HG03354 (cell line): ENCODE measurements around the gene ADGRV1.

ENCODE experiments used
- ATAC-seq: cut with Tn5 transposase; IDR thresholded peaks from one replicate; pipeline ENCODE4 v1.9.1; 2021; ENCODE audit warnings: mild to moderate bottlenecking; ENCODE audit not compliant: unreplicated experiment, poor library complexity, severe bottlenecking

Gene ADGRV1

DNA sequence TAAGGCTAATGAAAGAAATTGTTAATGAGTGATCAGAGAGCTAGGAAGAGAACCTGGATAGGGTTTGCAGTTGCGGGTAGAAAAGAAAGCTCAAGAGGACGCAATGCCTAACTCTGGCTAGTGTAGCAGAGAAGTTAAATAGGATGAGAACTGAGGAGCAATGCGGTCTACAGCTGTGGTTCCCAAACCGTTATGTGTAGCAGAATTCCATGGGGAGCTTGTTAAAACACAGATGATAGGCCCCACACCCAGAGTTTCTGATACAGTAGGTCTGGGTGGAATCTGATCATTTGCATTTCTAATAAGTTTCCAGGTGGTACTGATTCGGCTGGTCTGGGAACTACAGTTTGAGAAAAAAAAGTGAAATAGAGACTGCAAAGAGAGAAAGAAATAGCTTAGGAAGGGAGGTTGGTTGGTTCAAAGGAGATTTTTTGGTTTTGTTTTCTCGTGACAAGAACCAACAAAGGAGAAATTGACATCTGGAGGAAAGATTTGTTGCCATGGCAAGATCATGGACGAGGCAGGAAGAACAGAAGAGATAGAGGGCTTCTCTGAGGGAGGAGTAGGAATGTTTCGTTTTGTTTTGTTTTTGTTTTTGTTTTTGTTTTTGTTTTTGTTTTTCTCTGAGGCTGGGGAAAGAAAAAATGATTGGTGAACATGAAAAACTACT lies 548.4 kb downstream of the ADGRV1 start:
- no peak for ATAC-seq

DNA sequence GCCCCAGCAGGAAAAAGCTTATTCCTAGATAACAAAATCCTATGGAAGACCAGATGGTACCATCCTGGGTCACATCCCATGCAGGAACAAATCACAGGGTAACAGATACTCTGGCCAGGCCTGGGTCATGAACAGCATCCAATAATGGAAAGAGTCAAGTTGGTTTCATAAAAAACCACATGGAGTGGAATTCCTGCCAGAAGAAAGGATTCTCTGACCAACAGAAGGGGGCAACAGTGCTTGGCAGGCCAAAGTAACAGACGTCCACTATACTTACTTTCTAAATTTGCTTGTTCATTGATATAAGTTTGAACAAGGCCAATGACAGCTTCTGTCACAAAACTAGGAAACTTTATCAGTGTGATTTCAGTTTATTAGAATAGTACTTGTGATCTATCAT lies 551.0 kb downstream of the ADGRV1 start:
- no peak for ATAC-seq

DNA sequence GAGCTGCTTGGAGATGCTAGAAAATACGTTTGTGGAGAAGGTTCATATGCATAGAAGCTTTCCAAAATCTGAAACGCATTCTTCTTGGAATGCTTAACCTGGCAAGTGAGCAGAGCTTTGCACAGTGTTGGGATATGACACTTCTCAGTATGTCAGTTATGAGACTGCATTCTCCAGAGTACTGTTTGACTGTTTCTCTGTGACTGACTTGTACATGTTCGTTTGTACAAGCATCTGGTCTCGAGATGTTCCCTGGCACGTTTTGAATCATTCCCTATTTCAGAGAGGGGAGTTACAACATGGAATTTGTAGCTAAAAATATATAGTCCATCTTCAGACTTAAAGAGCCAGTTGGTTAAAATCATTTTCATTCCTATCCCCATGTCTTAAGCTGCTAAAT lies 552.1 kb downstream of the ADGRV1 start:
- no peak for ATAC-seq

DNA sequence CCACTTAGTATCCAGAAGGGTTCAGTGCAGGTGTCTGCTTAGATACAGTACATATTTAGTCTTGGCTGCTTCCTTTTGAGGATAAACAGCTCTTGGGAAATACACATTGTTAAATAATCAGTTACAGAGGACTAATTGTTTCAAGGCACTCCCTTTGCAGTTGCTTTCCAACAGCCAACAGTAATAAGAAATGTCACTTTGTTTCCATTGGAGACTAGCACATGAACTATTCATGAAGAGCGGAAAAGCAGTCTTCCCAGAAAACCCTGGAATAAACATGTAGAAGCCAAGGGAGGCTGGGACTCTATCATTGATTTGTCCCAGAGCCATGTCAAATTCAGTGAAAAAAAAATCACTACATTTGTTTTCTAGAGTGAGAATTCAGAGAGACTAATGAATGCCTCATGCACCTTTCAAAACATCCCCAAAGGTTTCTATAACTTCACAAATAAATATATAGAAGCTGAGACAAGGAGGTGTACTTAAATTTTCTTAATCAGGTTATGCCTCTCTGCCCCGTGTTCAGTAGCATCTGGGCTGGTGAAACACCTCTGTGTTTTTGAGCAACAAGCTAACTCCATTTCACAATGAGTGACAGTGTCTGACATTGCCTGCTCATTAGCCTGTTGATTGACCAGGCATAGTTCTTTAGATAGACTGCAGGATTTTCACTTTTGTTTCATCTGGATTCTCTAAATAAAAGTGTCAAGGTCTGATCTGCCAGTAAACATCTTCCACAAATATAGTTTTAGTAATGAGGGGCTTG lies 553.1 kb downstream of the ADGRV1 start:
- no peak for ATAC-seq

DNA sequence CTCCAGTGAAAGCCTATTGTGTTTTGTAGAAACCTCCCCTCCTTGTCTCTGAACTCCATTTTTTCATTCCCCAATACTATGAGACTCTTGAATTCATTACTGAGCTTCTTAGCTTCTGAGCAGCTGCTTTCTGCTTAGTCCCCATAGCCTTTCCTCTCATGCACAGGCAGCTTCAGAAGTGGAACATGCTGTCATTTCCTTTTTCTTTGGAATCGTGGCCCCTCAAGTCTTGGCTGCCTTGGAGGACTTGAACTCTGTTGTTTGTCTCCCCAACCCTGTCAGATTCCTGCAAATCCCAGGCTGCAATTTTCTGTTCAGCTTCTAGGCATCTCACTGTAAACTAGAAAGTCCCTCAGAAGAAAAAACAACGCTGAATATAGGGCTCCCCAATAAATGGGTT lies 556.1 kb downstream of the ADGRV1 start:
- ATAC-seq, result no peak

DNA sequence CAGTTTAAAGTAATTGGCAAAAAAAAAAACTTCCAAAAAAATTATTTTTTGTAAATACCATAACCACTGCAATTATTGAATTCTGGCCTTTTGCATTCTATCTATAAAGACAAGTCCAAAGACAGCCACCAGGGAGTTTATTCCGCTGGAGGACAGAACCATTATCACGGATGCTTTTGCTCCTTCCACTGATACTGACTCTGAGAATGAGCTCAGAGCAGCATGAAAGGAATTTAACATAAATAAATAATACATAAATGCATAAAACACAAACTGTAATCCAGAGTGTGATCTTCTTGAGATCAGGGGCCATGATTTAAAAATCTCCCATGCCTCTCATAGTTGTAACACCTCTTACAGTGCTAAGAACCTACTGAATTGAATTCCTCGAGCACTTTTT lies 559.8 kb downstream of the ADGRV1 start:
- ATAC-seq, result no peak

DNA sequence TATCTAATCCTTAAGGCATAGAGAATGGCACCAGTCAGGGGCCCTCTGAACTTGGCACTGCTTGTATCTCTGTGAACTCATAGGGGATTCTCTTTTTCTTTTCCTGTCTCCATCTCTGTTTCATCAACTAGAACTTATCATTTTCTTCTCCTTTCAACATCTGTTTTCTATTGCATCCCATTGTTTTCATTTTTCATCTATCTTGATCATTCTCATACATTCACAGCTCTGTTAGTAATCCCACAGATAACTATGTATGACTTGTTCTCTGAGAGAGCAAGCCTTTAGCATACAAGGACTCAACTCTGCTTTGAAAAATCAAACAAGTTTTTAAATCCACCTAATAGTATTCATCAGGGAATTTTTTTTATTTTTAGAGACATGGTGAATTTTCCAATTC lies 560.2 kb downstream of the ADGRV1 start:
- no peak for ATAC-seq

DNA sequence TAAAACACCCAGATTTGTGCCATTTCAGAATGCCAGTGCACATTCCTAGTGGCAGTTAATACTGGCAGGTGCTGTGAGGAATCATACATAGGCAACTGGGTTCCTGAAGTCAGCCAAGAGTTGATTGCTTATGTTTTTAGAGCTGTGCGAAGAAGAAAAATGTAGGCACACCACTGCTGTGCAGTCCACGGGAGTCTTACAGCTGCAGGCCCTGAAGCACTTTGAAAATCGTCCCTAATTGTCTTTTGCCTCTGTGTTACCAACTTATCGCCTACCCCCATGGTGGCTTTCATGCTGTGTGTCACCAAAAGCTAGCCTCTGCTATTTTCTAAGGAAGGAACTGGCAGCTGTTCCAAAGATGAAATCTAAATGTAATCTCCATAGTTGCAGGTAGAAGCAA lies 560.6 kb downstream of the ADGRV1 start:
- ATAC-seq, result no peak

DNA sequence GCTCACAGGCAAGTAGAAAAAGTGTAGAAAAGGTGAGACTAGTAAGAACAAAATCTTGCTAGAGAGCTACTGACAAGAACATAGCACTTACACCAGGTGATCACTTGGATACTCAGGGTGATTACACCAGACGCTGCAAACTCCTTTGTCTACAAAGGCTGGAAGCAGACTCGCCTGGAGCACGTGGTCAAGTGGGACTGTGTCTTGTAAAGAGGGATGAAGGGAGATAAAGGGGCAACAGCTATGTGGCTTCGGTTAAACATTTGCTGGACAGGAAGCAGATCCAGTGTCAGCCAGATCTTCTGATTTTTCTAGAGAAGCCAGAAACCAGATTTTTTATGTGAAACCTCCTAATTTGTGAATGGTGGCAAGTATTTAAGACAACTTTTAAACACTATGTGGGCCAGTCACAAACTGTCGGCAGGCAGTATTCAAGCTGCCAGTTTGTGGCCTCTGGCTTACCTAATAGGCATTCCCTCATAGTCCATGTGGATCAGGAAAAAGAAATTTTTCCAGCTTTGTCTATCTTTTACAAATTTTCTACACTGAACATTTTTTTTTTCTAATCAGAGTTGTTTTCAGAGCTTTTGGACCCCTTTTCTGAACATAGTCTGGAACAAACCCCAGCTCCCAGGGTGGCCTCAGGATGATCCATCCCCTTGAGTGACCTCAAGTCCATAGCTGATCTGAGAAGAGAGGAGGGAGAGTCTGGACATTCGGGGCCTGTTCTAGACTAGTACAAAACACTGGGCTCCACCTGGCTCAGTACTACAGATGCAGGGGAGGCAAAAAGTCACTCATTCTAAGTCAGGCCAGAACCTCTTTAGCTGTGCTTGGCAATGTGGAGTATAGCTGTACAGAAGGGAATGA lies 561.6 kb downstream of the ADGRV1 start:
- no peak for ATAC-seq

DNA sequence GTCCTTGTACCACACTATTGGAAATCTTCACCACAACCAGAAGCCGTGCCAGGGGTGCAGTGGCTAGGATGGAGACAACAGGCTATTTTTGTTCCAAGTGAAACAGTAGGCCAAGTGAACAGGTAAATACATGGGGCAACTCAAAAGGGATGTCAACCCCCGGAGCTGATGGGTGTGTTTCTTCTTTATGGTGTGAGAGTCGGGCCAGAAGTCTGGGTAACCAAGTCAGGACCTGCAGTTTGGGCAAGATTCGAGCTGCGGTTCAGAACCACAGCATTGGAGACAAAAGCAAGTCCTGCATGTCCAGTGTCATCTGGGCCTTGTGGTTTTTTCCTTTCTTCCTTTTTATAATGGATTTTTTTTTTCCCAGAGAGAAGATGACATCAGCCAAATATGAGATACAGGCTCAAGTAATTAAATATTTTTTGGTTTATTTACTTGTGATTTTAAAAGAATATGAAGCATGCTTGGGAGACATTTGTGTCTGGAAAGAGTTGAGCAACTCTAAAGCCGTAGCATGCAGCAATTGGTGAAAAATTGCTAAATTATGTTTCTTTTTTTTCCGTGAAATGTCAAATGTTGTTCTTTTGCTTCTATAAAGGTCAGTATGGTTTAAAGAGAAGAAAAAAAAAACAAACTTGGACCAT lies 562.9 kb downstream of the ADGRV1 start:
- ATAC-seq, result no peak

DNA sequence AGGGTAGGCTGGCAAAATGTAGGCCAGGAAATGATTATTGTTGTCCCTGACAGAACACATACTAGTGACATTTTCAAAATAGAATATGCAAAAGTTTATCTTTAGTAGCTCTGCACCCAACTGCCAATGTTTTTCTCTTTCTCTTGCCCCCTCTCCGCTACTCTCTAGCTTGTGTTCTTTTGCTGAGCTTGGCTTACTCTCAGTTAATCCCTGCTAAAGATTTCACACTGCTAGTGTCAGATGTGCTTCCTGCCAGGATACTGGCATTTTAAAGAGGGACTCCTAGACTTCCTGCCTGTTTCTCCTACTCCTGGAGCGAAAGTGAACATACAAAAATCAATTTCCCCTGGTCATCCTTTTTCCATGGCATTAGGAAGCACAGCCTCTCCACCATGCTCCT lies 564.1 kb downstream of the ADGRV1 start:
- ATAC-seq, result no peak

DNA sequence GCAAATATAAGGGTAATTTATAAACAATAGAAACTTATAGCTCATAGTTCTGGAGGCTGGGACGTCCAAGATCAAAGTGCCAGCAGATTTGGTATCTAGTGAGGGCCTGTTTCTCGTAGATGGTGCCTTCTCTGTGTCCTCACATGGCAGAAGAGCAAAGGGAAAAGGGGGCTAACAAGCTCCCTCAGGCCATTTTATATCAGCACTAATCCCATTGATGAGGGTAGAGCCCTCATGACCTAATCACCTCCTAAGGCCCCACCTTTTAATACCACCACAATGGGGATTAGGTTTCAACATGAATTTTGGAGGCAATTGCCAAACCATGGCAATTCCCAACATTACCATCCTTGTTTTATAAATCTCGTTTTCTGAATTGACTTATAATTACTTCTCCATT lies 564.7 kb downstream of the ADGRV1 start:
- no peak for ATAC-seq

DNA sequence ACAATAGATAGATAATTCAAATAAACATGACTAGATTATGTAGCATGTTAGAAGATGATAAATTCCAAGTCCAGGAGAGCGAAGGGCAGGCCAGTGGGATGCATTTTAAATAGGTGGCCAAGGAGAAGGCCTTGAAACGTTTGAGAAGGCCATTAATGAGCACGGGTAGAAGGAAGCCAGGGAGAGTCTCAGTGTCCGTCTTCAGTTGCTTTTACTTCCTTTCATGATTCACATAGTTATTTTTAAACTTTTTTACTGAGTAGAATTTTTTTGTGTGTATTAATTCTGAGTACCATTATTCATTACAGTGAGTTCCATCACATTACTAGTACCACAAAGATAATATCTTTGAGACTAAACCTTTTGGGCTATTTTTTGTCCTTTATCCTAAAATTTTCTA lies 565.3 kb downstream of the ADGRV1 start:
- no peak for ATAC-seq

DNA sequence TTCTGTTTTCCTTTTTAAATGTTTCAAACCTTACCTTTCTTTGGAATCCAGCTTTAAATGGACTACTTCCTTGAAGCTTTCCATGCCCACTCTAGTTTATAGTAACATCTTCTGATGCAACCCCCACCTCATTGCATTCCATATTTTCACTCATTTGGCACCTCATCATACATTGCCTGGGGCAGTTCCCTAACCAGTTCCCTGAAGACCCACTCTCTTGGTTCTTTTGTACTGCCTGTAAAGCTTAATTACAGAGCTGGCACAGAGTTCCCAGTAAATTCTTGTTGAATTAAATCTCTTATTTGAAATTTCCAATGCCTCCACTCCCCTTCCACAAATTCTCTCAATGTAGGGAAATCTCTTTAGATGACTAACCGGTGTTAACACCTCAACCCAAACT lies 567.3 kb downstream of the ADGRV1 start:
- ATAC-seq, result no peak

DNA sequence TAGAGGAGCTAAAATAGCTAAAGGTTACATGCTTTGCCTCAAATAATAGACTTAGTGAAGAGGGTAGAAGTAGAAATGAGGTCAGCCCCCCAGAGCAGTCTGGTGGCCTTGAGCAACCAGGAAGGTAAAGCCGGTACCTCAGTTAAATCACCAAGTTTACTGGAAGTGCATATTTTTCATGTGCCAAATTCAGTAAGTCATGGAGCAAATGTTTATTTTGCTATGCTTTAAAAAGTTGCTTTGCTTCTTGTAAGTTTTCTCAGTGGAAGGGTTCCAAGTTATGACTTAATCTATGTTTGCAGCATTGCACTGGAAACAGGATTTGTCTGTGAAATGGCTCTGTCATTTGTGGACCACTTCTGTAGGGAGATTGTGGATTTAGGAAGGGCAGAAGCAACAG lies 567.9 kb downstream of the ADGRV1 start:
- ATAC-seq, result no peak

DNA sequence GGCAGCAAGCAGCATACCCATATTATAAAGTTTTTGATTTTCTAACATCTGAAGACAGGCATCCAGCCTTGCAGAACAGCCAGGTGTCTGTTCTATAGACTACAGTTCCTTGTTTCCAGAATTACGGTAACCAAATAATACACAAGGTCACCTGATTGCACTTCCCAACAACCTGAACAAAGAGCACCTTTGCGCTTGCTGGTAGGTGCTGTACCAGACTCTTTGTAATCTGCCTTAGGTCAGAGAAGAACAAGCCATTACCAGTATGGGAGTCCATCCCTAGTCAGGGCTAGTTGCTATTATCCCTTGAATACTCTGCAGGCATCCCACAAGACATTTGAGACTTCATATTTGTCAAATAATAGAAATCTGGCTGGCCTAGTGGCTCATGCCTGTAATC lies 568.3 kb downstream of the ADGRV1 start:
- no peak for ATAC-seq

DNA sequence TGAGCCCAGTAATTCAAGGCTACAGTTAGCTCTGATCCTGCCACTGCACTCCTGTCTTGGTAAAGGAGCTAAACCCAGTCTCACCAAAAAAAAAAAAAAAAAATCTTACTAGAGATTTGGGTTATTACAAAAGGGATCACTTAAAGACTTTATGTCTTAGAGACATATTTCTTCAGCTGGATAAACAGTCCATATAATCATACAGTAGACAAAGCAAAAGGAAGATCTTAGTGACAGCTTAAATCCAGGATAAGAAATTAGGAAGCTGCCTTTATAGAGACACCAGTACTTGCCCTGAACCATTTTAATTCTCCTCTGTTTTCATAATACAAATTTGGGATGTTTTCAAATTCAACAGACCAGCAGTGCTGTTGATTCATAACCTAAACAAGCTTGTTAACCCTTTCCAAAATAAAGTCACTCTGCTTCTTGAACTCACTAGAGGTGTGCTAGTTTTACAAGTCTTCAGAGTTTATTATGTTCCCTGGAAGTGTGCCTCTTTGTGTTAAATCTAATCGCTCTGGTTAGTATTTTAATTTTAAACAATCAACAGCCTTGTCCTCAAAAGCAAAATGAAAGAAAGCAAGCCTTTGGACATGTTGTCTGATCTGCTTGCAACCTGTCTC lies 569.0 kb downstream of the ADGRV1 start:
- no peak for ATAC-seq

DNA sequence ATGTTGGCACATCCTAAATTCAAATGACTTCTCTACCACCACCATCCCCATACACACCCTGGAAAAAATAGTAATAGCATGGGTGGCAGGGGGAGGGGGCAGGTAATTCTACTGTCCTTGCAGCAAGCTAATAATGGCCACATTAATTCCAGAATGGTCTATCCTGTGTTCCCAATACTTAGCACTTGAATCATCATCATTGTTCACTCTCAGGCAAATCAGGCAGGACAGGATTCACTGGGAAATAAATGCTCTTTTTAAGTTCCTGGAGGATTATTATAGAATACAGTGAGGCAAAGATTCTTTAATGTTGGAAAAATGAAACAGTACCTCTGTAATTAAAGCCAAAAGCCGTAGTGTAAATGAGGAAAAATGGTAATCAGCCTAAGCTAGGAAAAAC lies 570.0 kb downstream of the ADGRV1 start:
- ATAC-seq, result no peak

DNA sequence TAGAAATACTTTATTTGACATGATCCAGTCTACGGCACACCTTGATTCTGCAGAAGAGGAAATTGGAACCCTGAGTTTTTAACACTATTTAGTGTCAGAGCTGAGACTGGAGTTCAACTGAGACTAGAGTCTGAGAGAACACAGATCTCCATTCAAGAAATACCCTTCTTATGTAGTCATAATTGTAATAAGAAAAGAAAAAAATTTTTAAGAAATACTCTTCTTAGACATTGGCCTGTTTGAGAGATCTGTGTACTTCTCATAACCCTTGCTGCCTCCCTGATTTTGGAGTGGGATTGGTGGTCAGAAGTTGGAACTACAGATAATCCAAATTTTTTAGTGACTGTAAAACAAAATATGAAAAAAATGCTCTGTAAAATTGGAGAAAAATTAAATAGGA lies 571.2 kb downstream of the ADGRV1 start:
- no peak for ATAC-seq

DNA sequence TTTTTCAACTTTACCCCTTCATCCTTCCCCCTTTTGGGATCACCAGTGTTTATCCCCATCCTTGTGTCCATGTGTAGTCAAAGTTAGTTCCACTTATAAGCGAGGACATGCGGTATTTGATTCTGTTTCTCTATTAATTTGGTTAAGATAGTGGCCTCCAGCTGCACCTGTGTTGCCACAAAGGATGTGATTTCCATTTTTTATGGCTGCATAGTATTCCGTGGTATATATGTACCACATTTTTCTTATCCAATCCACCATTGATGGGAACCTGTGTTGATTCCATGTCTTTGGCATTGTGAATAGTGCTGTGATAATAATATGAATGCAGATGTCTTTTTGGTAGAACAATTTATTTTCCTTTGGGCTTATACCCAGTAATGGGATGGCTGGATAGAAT lies 572.2 kb downstream of the ADGRV1 start:
- ATAC-seq, result no peak
